HCT116 (cell line): ENCODE measurements around the gene SHISA8. TPM values are rescaled to one million over a fixed set of nuclear protein-coding genes. Genes with fewer than 3 reads are reported as not detected.

ENCODE experiments used
- ATAC-seq: fragments of 200-7000 bp; cut with Tn5 transposase; 2 replicates; pipeline ENCODE4 v1.9.1; 2020; ENCODE audit warnings: mild to moderate bottlenecking, moderate library complexity
- BruUV-seq: library from RNA; stranded (reverse); fragments of 400-500 nt; replicated peaks from 2 replicates; lab custom pipeline; 2021; lab: Mats Ljungman, UMichigan
- CTCF ChIA-PET: fragments of 300-600 bp; sonication (Branson Sonifier 250); formaldehyde crosslinking; loops from one replicate; lab custom pipeline; 2021; ENCODE audit warnings: antibody characterized with exemption; lab: Charles Lee
- POLR2A ChIA-PET: fragments of 300-600, 350-600 bp; sonication (Branson Sonifier 250); formaldehyde crosslinking; loops from one replicate; lab custom pipeline; 2021; ENCODE audit warnings: antibody characterized with exemption; lab: Charles Lee
- RAD21 ChIA-PET, 2 experiments: fragments of 300-600 bp; sonication (Branson Sonifier 250); formaldehyde crosslinking; loops; one replicate each; lab custom pipeline; 2023; ENCODE audit warnings: low total read pairs in 2 of 2; ENCODE audit not compliant: uncharacterized antibody in 2 of 2, unreplicated experiment in 2 of 2, low non-redundant PET in 1 of 2; lab: Charles Lee
- DNase-seq: peaks from one replicate; pipeline ENCODE4 v3.0.0-alpha.2; 2010; ENCODE audit warnings: low read depth, low spot score
- H2AFZ ChIP-seq: fragments of 200-600 bp; shearing (Covaris generic), sonication (generic); 2 replicates; pipeline ENCODE4 v1.6.1; 2017; ENCODE audit warnings: low read depth, mixed run types, mixed read lengths, antibody characterized with exemption, low read length; ENCODE audit not compliant: poor library complexity, severe bottlenecking
- H3K27ac ChIP-seq: 2 replicates; pipeline ENCODE4 v1.5.1; 2012; ENCODE audit warnings: low read depth, low read length
- H3K27me3 ChIP-seq: fragments of 200-600 bp; sonication (generic); 2 replicates; pipeline ENCODE4 v1.6.1; 2016; ENCODE audit warnings: mixed run types, low read length, mixed read lengths; ENCODE audit not compliant: insufficient read depth
- H3K36me3 ChIP-seq, 2 experiments: fragments of 200-500 bp in 1 of 2; fragments of 200-600 bp in 1 of 2; sonication (Bioruptor generic) in 1 of 2; sonication (generic) in 1 of 2; 2 replicates each; pipeline versions ENCODE4 v1.5.1 to v1.6.1; 2014 to 2016; ENCODE audit warnings: low read length in 2 of 2, inconsistent platforms in 1 of 2, mixed read lengths in 1 of 2, mixed run types in 1 of 2; ENCODE audit not compliant: insufficient read depth in 2 of 2, control insufficient read depth in 1 of 2
- H3K4me1 ChIP-seq, 2 experiments: fragments of 200-600 bp in 1 of 2; sonication (generic) in 1 of 2; 2 replicates each; pipeline versions ENCODE4 v1.5.1 to v1.6.1; 2012 to 2017; ENCODE audit warnings: low read length in 2 of 2, inconsistent platforms in 1 of 2, mild to moderate bottlenecking in 1 of 2, mixed read lengths in 1 of 2, mixed run types in 1 of 2, moderate library complexity in 1 of 2; ENCODE audit not compliant: insufficient read depth in 2 of 2, control insufficient read depth in 1 of 2
- H3K4me2 ChIP-seq: fragments of 200-600 bp; sonication (generic); 2 replicates; pipeline ENCODE4 v1.6.1; 2017; ENCODE audit warnings: mixed run types, low read length, mixed read lengths
- H3K4me3 ChIP-seq, 2 experiments: fragments of 200-600 bp in 1 of 2; sonication (generic) in 1 of 2; replicated peaks in 1 of 2; 2 replicates each; pipeline ENCODE4 v1.5.1; 2011 to 2016; ENCODE audit warnings: low read length in 2 of 2, control low read depth in 1 of 2, low read depth in 1 of 2, mild to moderate bottlenecking in 1 of 2, mixed read lengths in 1 of 2, mixed run types in 1 of 2
- H3K79me2 ChIP-seq: fragments of 200-600 bp; sonication (generic); 2 replicates; pipeline ENCODE4 v1.6.1; 2017; ENCODE audit warnings: mild to moderate bottlenecking, mixed run types, low read length, moderate library complexity, mixed read lengths; ENCODE audit not compliant: insufficient read depth
- H3K9ac ChIP-seq: fragments of 200-600 bp; sonication (generic); 2 replicates; pipeline ENCODE4 v1.6.1; 2016; ENCODE audit warnings: low read length, mixed read lengths
- H3K9me2 ChIP-seq: fragments of 200-600 bp; sonication (generic), shearing (Covaris generic); 2 replicates; pipeline ENCODE4 v1.6.1; 2017; ENCODE audit warnings: mixed run types, mild to moderate bottlenecking, moderate library complexity; ENCODE audit not compliant: insufficient read depth
- H3K9me3 ChIP-seq, 2 experiments: fragments of 200-500 bp in 1 of 2; fragments of 200-600 bp in 1 of 2; sonication (Bioruptor generic) in 1 of 2; sonication (generic) in 1 of 2; 2 replicates each; pipeline ENCODE4 v1.6.1; 2014 to 2017; ENCODE audit warnings: low read length in 2 of 2, mixed read lengths in 2 of 2, inconsistent platforms in 1 of 2, low read depth in 1 of 2, mild to moderate bottlenecking in 1 of 2, mixed run types in 1 of 2, moderate library complexity in 1 of 2; ENCODE audit not compliant: control insufficient read depth in 1 of 2, insufficient read depth in 1 of 2
- H4K20me1 ChIP-seq: fragments of 200-600 bp; sonication (generic), shearing (Covaris generic); 2 replicates; pipeline ENCODE4 v1.6.1; 2017; ENCODE audit warnings: mixed run types, mild to moderate bottlenecking, moderate library complexity; ENCODE audit not compliant: insufficient read depth
- CBX3 ChIP-seq: IDR thresholded peaks from 2 replicates; pipeline ENCODE4 v1.6.1; 2012; ENCODE audit warnings: low read depth
- CEBPB ChIP-seq: IDR thresholded peaks from 2 replicates; pipeline ENCODE4 v1.6.1; 2012; ENCODE audit warnings: low read depth
- CTCF ChIP-seq, 3 experiments: fragments of 200-600 bp in 1 of 3; sonication (generic) in 1 of 3; IDR thresholded peaks in 2 of 3; conservative IDR thresholded peaks in 1 of 3; 2 replicates each; pipeline ENCODE4 v1.5.1; 2012 to 2017; ENCODE audit warnings: low read depth in 2 of 3, low read length in 2 of 3, antibody characterized with exemption in 1 of 3, borderline replicate concordance in 1 of 3, control low read depth in 1 of 3, mild to moderate bottlenecking in 1 of 3, mixed read lengths in 1 of 3, mixed run types in 1 of 3, moderate library complexity in 1 of 3; ENCODE audit not compliant: insufficient read depth in 1 of 3
- ELF1 ChIP-seq: IDR thresholded peaks from 2 replicates; pipeline ENCODE4 v1.6.1; 2012; ENCODE audit warnings: low read depth, borderline replicate concordance
- EZH2 ChIP-seq: fragments of 200-600 bp; sonication (generic); IDR thresholded peaks from 2 replicates; pipeline ENCODE4 v1.6.1; 2017; ENCODE audit warnings: antibody characterized with exemption, mixed run types
- EZH2phosphoT487 ChIP-seq: fragments of 200-600 bp; IDR thresholded peaks from 2 replicates; pipeline ENCODE4 v1.6.1; 2018; ENCODE audit warnings: antibody characterized with exemption, borderline replicate concordance
- FOSL1 ChIP-seq: IDR thresholded peaks from 2 replicates; pipeline ENCODE4 v1.6.1; 2012; ENCODE audit warnings: low read depth
- JUND ChIP-seq: IDR thresholded peaks from 2 replicates; pipeline ENCODE4 v1.6.1; 2012
- MAX ChIP-seq: IDR thresholded peaks from 2 replicates; pipeline ENCODE4 v1.6.1; 2012
- POLR2A ChIP-seq: IDR thresholded peaks from 2 replicates; pipeline ENCODE4 v1.7.0; 2011; ENCODE audit warnings: borderline replicate concordance; ENCODE audit not compliant: insufficient read depth, insufficient read length; ENCODE audit errors: extremely low read depth
- POLR2AphosphoS5 ChIP-seq: IDR thresholded peaks from 2 replicates; pipeline ENCODE4 v1.6.1; 2011; ENCODE audit warnings: mild to moderate bottlenecking, low read depth, low read length, moderate library complexity
- RAD21 ChIP-seq: IDR thresholded peaks from 2 replicates; pipeline ENCODE4 v1.6.1; 2012; ENCODE audit warnings: low read depth, mild to moderate bottlenecking
- TCF7L2 ChIP-seq: IDR thresholded peaks from 2 replicates; pipeline ENCODE4 v1.7.0; 2011; ENCODE audit warnings: borderline replicate concordance, inconsistent platforms; ENCODE audit not compliant: insufficient read depth, insufficient read length; ENCODE audit errors: extremely low read depth
- YY1 ChIP-seq: IDR thresholded peaks from 2 replicates; pipeline ENCODE4 v1.6.1; 2011; ENCODE audit warnings: low read length, low read depth, moderate library complexity, mild to moderate bottlenecking; ENCODE audit not compliant: insufficient replicate concordance; ENCODE audit errors: extremely low read depth
- ZBTB33 ChIP-seq: IDR thresholded peaks from 2 replicates; pipeline ENCODE4 v1.6.1; 2011; ENCODE audit warnings: mild to moderate bottlenecking, low read length, moderate library complexity; ENCODE audit not compliant: insufficient replicate concordance; ENCODE audit errors: extremely low read depth
- ZFX ChIP-seq: fragments of 450-650 bp; IDR thresholded peaks from 2 replicates; pipeline ENCODE4 v1.6.1; 2017
- ZNF274 ChIP-seq: fragments of 200-500 bp; sonication (Bioruptor generic); IDR thresholded peaks from 2 replicates; pipeline ENCODE4 v1.6.1; 2014; ENCODE audit warnings: mild to moderate bottlenecking, low read depth, low read length, inconsistent platforms
- intact Hi-C: fragments of 100-400 bp; cut with micrococcal nuclease; formaldehyde crosslinking; loops from 2 replicates; pipeline ENCODE4 v1.10.0; 2022
- total RNA-seq: library from RNA; stranded (reverse); gene quantifications from one replicate; pipeline ENCODE4 v1.2.1, GENCODE V29; 2021; ENCODE audit not compliant: unreplicated experiment

Gene SHISA8
- total RNA-seq, 1 experiment from 2014 or later, result 13.9 TPM

- H3K79me2 ChIP-seq, result no peaks in the 10 kb centered on the region
- no peak overlapping the region for H3K9ac ChIP-seq
- no peak overlapping the region for H3K4me2 ChIP-seq
- no peak for ATAC-seq
- intact Hi-C loops, result no loop called here
- no peaks in the 10 kb centered on the region for H3K9me3 ChIP-seq
- no peak overlapping the region for H3K4me3 ChIP-seq
- no peak overlapping the region for H2AFZ ChIP-seq
- peaks cover 2 to 7% of the 10 kb centered on the region in 2 experiments; a peak in 1 of 4 replicates for H3K4me1 ChIP-seq
- DNase-seq, result no peak
- ChIA-PET POLR2A (no interaction called here), RAD21 (no interaction called here)
- no peaks in the 10 kb centered on the region for H4K20me1 ChIP-seq
- H3K9me2 ChIP-seq, result no peaks in the 10 kb centered on the region
- H3K27ac ChIP-seq, result 0 out of 2 replicates have a peak overlapping the region, but pooled peaks have one; percentile 4
- no peaks in the 10 kb centered on the region for H3K27me3 ChIP-seq
- H3K36me3 ChIP-seq, result no peaks in the 10 kb centered on the region
- TF ChIP-seq EZH2 (no peak), RAD21 (no peak), ZFX (no peak), MAX (no peak), ZNF274 (no peak), ZBTB33 (no peak), ELF1 (no peak), POLR2A (no peak), JUND (no peak), CTCF (IDR thresholded peaks at IDR 0.05 in 2 of 3, conservative IDR thresholded peaks at IDR 0.05 in 1 of 3; ENCODE audit: borderline replicate concordance in 1 of 3, insufficient read depth in 1 of 3, low read depth in 2 of 3, low read length in 2 of 3) (no peak), CEBPB (no peak), FOSL1 (no peak), TCF7L2 (no peak), CBX3 (no peak), POLR2AphosphoS5 (no peak), EZH2phosphoT487 (no peak), YY1 (no peak)
- TF ChIP-seq, all 23 proteins: peak for 0
- CTCF ChIA-PET, result no interaction called here
- BruUV-seq, result no TSS peak
Observed at GRCh38 chr22:41927813-41928212, 12.9 kb upstream of the SHISA8 start.
